GM12892 (cell line): ENCODE results near the gene TMF1.

Experiments
- POLR2A ChIP-seq: IDR thresholded peaks from 2 replicates; pipeline ENCODE4 v1.6.1; 2011; ENCODE audit warnings: low read depth, low read length, control low read depth
- POLR2AphosphoS5 ChIP-seq: IDR thresholded peaks from 2 replicates; pipeline ENCODE4 v1.6.1; 2011; ENCODE audit warnings: low read depth, low read length, control low read depth
- TAF1 ChIP-seq: IDR thresholded peaks from 2 replicates; pipeline ENCODE4 v1.6.1; 2011; ENCODE audit warnings: low read depth, mild to moderate bottlenecking, control low read depth, low read length, borderline replicate concordance

GRCh38 chr3:69092030-69092516 lies 39.9 kb upstream of the TMF1 start:
- TF ChIP-seq POLR2AphosphoS5 (no peak), POLR2A (no peak), TAF1 (no peak)
